SU-DHL-6 (cell line): Measurements from ENCODE around the gene HSD11B2.

ENCODE experiments used
- H2AFZ ChIP-seq: fragments of 200-600 bp; sonication (generic); 2 replicates; pipeline ENCODE4 v1.6.1; 2014; ENCODE audit warnings: low read depth, mild to moderate bottlenecking, moderate library complexity, mixed read lengths, antibody characterized with exemption, low read length; ENCODE audit not compliant: severe bottlenecking
- H3F3A ChIP-seq: fragments of 200-600 bp; shearing (Covaris generic); 2 replicates; pipeline ENCODE4 v1.6.0; 2016; ENCODE audit warnings: antibody characterized with exemption, mild to moderate bottlenecking; ENCODE audit not compliant: insufficient read depth
- H3K27ac ChIP-seq: fragments of 200-600 bp; sonication (generic); 2 replicates; pipeline ENCODE4 v1.5.1; 2016; ENCODE audit warnings: low read depth, mild to moderate bottlenecking, low read length, moderate library complexity, mixed read lengths
- H3K27me3 ChIP-seq: fragments of 200-600 bp; sonication (generic), shearing (Covaris generic); 2 replicates; pipeline ENCODE4 v1.6.0; 2014; ENCODE audit warnings: mild to moderate bottlenecking, low read length
- H3K36me3 ChIP-seq: fragments of 200-600 bp; sonication (generic); 2 replicates; pipeline ENCODE4 v1.6.1; 2014; ENCODE audit warnings: mild to moderate bottlenecking, low read length, mixed read lengths
- H3K4me2 ChIP-seq: fragments of 300-600, 200-600 bp; shearing (Covaris generic), sonication (generic); 2 replicates; pipeline ENCODE4 v1.6.0; 2014; ENCODE audit warnings: low read length, low read depth, mild to moderate bottlenecking; ENCODE audit not compliant: poor library complexity, severe bottlenecking
- H3K4me3 ChIP-seq: fragments of 200-600 bp; sonication (generic); 2 replicates; pipeline ENCODE4 v1.5.1; 2014; ENCODE audit warnings: antibody characterized with exemption, low read length, mild to moderate bottlenecking, mixed read lengths; ENCODE audit not compliant: insufficient read depth, poor library complexity, severe bottlenecking
- H3K79me2 ChIP-seq: fragments of 200-600 bp; sonication (generic); 2 replicates; pipeline ENCODE4 v1.6.1; 2014; ENCODE audit warnings: mild to moderate bottlenecking, low read length, moderate library complexity; ENCODE audit not compliant: insufficient read depth
- H3K9ac ChIP-seq: fragments of 200-600 bp; sonication (generic); 2 replicates; pipeline ENCODE4 v1.7.0; 2014; ENCODE audit warnings: mild to moderate bottlenecking, low read length
- H3K9me2 ChIP-seq: fragments of 200-600 bp; sonication (generic); replicated peaks from 2 replicates; pipeline ENCODE4 v1.6.1; 2014; ENCODE audit warnings: low read length; ENCODE audit not compliant: insufficient read depth
- H3K9me3 ChIP-seq: fragments of 200-600 bp; sonication (generic); 2 replicates; pipeline ENCODE4 v1.6.1; 2014; ENCODE audit warnings: low read length, mixed read lengths; ENCODE audit not compliant: insufficient read depth
- H4K20me1 ChIP-seq: fragments of 200-600 bp; sonication (generic); 2 replicates; pipeline ENCODE4 v1.6.1; 2014; ENCODE audit warnings: low read depth, mild to moderate bottlenecking, antibody characterized with exemption, low read length, moderate library complexity, mixed read lengths
- CTCF ChIP-seq: fragments of 200-600 bp; sonication (generic); IDR thresholded peaks from one replicate; pipeline ENCODE4 v1.5.1; 2017; ENCODE audit warnings: antibody characterized with exemption, mild to moderate bottlenecking, low read length, moderate library complexity; ENCODE audit not compliant: insufficient read depth, poor library complexity, severe bottlenecking
- EZH2phosphoT487 ChIP-seq: fragments of 200-600 bp; sonication (generic), shearing (Covaris generic); conservative IDR thresholded peaks from 2 replicates; pipeline ENCODE4 v1.6.1; 2018; ENCODE audit warnings: mild to moderate bottlenecking, antibody characterized with exemption, low read length, moderate library complexity, mixed read lengths

HSD11B2 gene

GRCh38 chr16:67391424-67392300 lies 39.3 kb upstream of the HSD11B2 start:
- Histone ChIP-seq H2AFZ (no peak overlapping the region), H3K9me3 (no peaks in the 10 kb centered on the region), H3K9me2 (no peaks in the 10 kb centered on the region), H3K9ac (no peak overlapping the region), H3K27me3 (no peaks in the 10 kb centered on the region), H3F3A (no peaks in the 10 kb centered on the region), H3K4me3 (no peak overlapping the region), H3K36me3 (no peaks in the 10 kb centered on the region), H4K20me1 (no peaks in the 10 kb centered on the region), H3K27ac (no peak overlapping the region), H3K4me2 (no peak overlapping the region), H3K79me2 (no peaks in the 10 kb centered on the region)
- TF ChIP-seq EZH2phosphoT487 (no peak), CTCF (no peak)

- H3K4me3 ChIP-seq = no peak overlapping the region
- H3K79me2 ChIP-seq = no peaks in the 10 kb centered on the region
- TF ChIP-seq EZH2phosphoT487 (no peak), CTCF (no peak)
- no peak overlapping the region for H3K9ac ChIP-seq
- no peaks in the 10 kb centered on the region for H4K20me1 ChIP-seq
- H3K27ac ChIP-seq = no peak overlapping the region
- H3K9me3 ChIP-seq = no peaks in the 10 kb centered on the region
- no peaks in the 10 kb centered on the region for H3F3A ChIP-seq
- H3K9me2 ChIP-seq = no peaks in the 10 kb centered on the region
- no peak overlapping the region for H3K4me2 ChIP-seq
- no peaks in the 10 kb centered on the region for H3K27me3 ChIP-seq
- no peaks in the 10 kb centered on the region for H3K36me3 ChIP-seq
- no peak overlapping the region for H2AFZ ChIP-seq
These were observed 38.4 kb upstream of the HSD11B2 start for GRCh38 chr16:67392301-67393059.

- TF ChIP-seq CTCF (no peak), EZH2phosphoT487 (no peak)
- H3K9ac ChIP-seq = no peak within 1 kb of the TSS
- no peaks in the 10 kb centered on the region for H3F3A ChIP-seq
- no peaks in the 10 kb centered on the region for H3K36me3 ChIP-seq
- H3K9me3 ChIP-seq = no peaks in the 10 kb centered on the region
- H3K79me2 ChIP-seq = no peaks in the 10 kb centered on the region
- H3K27me3 ChIP-seq = no peaks in the 10 kb centered on the region
- no peaks in the 10 kb centered on the region for H4K20me1 ChIP-seq
- H2AFZ ChIP-seq = no peak within 1 kb of the TSS
- H3K9me2 ChIP-seq = no peaks in the 10 kb centered on the region
- no peak within 1 kb of the TSS for H3K27ac ChIP-seq
- H3K4me2 ChIP-seq = no peak within 1 kb of the TSS
- H3K4me3 ChIP-seq = no peak within 1 kb of the TSS
These were observed 37.7 kb upstream of the HSD11B2 start, which contains the start of gene TPPP3 for GRCh38 chr16:67393111-67393787. TPPP3 (minus strand) TSS chr16:67393498; CDS start chr16:67391111, 2,387 bp downstream.
